Body of pancreas (tissue), 4 donors: ENCODE results near the gene GOLM1.

ENCODE experiments used
- CTCF ChIP-seq, 7 experiments: fragments of 450-650 bp in 4 of 7; fragments of 200-600 bp in 3 of 7; sonication (generic) in 3 of 7; IDR thresholded peaks; one replicate each; pipeline ENCODE4 v1.5.1; 2016 to 2019; ENCODE audit warnings: antibody characterized with exemption in 7 of 7
- POLR2A ChIP-seq, 3 donors: fragments of 450-650 bp; IDR thresholded peaks; one replicate each; pipeline ENCODE4 v1.6.1; 2016; ENCODE audit warnings: antibody characterized with exemption in 3 of 3, mild to moderate bottlenecking in 2 of 3

- TF ChIP-seq POLR2A (IDR thresholded peaks at IDR 0.05) (no peak), CTCF (IDR thresholded peaks at IDR 0.05) (peak in 6 of 7 experiments; percentile 29 to 57 (median 52))
Measured at GRCh38 chr9:86034863-86035734, 64.3 kb downstream of the GOLM1 start.
